Measurements from ENCODE around the gene PIGM.

Gene PIGM

GRCh38 chr1:160020196-160020595 lies 11.6 kb downstream of the PIGM start:
- DNase-seq = no peak

GRCh38 chr1:160018900-160019299 lies 12.9 kb downstream of the PIGM start:
- no peak for DNase-seq

DNA sequence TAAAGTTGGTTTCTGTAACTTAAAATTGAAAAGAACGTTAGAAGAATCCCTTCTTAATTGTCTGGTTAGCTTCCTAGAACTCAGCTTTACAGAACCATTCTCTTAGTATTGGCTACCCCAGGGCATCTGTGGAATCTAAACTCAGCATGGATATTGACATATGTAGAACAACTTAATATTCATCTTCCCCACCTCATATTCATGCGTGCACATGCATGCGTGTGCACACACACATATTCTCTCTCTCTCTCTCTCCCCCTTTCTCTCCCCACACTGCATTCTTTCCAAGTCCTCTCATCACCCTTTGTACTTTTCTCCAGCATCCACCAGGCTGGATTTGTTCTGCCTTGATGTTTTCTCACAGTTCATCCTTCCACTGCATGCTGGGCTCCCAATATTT lies 13.4 kb downstream of the PIGM start:
- DNase-seq = no peak

- DNase-seq = no peak
Measured at GRCh38 chr1:160017592-160017991, 14.2 kb downstream of the PIGM start.

DNA sequence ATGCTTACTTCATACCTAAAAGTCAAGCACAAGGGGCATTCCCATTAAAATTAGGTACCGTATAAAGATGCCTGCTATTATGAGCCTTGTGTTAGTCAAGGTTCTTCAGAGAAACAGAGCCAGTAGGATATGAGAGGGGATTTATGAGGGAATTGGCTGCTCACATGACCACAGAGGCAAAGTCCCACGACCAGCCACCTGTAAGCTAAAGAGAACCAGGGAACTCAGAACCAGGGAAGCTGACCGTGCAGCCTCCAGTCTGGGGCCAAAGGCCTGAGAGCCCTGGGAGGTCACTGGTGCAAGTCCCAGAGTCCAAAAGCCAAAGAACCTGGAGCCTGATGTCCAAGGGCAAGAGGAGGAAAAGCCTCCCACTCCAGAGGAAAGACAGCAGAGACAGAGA lies 20.0 kb downstream of the PIGM start:
- no peak for DNase-seq

DNA sequence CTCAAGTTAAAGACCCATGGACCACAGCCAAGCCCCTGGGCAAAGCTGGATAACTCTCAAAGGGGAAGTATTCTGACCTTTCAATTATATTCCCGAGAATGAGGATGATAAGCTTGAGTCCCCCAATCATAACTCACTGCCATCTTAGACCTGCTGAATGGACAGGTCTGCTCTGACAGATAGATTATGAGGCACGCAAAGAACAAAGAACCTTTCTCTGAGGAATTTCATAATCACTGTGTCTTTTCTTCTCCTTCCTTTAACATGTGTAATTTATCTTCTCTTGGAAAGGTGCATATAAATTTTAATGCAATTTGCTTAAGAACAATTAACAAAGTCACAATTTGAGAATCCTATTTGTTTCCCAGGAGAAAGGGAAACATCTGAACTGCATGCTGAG lies 22.0 kb downstream of the PIGM start:
- no peak for DNase-seq

DNA sequence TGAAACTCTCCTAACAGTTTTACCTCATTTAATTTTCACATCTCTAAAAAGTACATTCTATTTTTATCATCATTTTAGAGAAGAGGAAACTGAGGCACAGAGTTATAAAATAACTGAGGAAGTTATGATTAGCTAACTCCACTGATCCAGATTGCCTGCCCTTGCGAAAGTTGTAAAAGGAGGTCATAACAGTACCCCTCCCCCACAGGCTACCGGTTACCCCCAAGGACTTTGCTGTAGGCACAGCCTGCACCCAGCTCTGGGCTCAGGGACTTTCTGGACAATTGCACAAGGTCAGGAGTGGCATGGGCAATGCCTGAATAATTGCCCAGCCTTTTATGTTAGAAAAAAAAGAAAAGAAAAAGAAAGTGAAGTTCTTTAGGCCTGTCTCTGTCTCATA lies 22.7 kb downstream of the PIGM start:
- no peak for DNase-seq

DNA sequence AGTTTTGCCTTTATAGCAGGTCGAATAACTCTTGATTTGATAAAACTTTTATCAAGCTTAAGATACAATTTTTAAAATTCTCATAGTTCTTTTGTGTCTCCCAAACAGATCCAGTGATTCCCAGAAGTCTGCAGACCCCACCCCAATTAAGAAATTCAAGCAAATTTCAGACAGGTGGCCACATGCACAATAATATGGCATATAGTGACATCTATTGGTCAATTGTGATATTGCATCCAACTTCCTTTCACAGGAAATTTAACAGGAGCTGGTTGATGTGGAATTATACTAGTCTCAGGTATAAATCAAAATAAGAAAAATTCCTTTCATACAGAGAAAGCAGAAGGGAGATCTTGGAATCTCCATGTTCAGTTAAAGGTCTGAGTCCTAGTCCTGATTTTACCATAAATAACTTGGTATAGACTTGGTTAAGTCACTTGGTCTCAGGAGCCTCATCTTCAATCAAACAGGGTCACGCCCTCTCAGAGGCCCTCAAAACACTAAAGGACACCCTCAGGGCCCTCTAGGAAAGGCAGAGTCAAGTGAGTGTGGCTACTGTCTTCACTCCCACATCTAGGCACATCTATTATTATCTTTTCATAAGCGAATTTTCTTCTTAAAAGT lies 24.1 kb downstream of the PIGM start:
- no peak for DNase-seq

DNA sequence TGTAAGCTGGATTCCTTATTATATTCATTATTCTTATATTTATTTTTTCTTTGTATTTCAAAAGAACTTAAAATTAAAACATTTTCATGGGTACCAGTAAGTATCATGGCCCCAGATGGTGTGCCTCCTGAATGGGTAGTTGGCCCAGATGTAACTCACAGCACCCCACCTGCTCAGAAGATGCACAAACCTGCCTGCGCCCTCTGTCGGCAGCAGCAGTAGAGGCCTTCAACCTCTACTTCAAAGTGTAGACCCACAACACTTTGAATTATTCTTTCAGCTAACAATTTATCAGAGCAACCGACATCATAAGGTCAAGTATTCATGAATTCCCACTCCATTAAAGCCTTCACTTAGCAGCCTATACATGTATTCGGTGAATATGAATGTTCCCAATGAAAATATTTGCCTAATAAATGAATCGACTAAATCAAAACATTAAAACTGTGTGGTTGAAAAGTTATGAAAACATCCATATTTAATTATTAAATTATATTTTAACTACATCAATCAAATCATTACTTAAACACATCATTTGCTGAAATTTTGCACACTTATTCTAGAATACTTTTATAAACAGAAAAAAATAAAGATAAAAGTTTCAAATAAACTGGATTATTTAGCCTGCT lies 25.4 kb downstream of the PIGM start:
- peak; percentile 80 for DNase-seq

- DNase-seq = no peak
Measured at GRCh38 chr1:160005070-160005469, 26.7 kb downstream of the PIGM start.

- no peak for DNase-seq
Measured at GRCh38 chr1:160004425-160004824, 27.4 kb downstream of the PIGM start.

DNA sequence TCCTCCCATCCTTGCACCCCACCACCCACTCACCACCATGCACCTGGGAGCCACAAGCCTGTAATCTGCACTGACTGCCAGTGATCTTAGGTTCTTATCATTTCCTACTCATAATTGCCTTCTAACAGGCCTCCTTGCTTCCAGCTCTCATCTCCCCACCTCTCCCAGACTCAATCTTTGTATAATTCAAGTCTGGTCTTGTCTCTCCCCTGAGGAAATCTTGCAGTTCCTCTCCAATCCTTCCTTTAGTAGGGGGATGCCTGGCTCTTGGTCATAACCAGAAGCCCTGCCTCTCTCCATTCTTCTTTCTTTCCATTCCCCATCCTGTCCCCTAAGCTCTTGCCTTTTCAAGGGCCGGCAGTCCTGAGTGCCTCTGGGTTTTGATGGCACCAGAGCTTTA lies 27.8 kb downstream of the PIGM start:
- no peak for DNase-seq

DNA sequence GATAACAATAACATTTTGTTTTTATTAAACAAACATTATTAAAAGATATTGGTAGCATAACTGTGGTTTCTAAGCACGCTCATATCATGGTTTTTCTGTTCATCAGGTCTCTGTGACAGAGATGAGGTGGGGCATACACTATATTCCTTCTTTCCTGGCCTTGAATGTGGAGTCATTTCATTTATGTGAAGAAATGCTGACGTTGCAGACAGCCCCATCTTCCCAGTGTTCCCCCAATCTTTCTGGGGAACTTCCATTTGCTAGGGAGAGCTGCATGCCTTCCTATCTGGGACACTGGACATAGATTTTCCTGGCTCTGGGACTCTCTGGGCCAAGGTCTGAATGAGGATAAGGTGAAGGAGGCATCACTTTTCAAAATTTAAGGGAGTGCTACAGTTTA lies 30.4 kb downstream of the PIGM start:
- no peak for DNase-seq

DNA sequence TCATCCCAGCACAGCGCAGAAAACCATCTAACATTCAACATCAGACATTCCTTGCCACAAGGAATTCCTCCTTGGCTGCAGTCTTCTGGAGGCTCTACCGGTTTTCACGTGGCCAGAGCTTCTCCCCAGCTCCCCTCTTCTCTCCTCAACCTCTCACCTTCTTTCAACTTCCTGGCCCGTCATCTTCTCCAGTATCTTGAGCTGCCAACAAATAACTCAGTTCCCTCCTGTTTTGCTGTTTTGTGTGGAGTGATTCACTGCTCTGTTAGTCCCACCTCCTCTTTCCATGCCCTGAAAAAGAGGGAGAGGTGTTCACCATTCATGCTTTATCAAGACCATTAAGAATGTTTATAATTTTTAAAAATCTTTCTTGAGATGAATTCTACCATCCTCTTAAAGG lies 32.6 kb downstream of the PIGM start:
- DNase-seq = no peak

GRCh38 chr1:159996653-159997052 lies 35.1 kb downstream of the PIGM start:
- DNase-seq = no peak

- DNase-seq = no peak
Measured at GRCh38 chr1:159994896-159995295, 36.9 kb downstream of the PIGM start.

DNA sequence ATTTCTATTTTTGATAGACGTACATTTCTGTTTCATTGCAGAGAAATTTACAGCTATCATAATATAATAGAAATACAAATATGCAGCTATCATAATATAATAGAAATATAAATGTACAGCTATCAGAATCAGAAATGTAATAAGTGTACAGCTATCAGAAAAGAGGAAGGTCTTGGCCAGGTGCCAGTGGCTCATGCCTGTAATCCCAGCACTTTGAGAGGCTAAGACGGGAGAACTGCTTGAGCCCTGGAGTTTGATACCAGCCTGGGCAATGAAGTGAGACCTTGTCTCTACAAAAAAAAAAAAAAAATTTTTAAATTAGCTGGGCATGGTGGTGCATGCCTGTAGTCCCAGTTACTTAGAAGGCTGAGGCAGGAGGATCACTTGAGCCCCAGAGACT lies 37.9 kb downstream of the PIGM start:
- no peak for DNase-seq

DNA sequence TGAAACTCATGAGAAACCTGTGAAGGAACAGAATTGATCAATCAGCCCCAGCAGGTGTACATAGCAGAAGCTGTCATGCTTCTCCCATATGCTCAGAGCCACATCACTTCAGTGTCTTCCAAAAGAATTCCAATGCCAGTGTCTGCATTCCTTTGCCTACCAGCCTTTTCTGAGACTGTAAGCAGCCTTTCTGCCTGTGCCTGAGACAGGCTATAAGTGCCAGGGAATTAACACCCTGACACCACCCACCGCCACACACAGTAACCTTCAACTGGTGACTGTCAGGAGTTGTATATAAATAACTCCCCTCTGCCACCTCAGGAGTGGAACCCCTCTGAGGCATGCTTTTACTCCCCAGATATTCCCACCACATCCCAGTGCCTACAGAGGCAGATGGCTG lies 39.6 kb downstream of the PIGM start:
- DNase-seq = no peak

DNA sequence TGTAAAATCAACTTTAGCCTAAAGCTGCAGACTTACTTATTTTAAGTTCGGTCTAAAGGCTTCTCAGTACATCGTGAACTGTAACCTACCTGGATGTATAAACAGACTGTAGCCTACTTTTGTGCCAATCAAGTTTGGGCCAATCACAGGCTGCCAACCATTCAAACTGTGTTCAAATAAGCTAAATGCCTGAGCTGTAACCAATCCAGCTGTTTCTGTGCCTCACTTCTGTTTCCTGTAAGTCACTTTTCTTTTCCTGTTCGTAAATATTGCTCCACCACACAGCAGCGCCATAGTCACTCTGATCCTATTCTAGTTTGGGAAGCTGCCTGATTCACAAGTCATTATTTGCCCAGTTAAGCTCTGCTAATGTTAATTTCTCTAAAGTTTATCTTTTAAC lies 40.3 kb downstream of the PIGM start:
- no peak for DNase-seq

DNA sequence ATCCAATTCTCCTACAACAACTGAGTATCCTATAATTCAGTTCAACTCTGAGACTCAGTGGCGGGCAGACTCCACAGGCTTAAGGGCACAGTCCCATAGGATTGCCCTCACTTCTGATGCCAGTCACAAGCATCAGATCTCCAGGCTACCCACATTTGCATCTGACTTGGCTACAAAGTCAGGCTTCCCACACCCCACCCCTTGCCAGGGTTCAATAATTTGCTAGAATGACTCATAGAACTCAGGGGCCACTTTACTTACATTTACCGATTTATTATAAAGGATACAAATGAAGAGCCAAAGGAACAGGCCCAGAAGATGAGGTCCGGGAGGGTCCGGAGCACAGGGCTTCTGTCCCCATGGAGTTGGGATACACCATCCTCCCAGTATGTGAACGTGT lies 41.8 kb downstream of the PIGM start:
- DNase-seq = no peak

DNA sequence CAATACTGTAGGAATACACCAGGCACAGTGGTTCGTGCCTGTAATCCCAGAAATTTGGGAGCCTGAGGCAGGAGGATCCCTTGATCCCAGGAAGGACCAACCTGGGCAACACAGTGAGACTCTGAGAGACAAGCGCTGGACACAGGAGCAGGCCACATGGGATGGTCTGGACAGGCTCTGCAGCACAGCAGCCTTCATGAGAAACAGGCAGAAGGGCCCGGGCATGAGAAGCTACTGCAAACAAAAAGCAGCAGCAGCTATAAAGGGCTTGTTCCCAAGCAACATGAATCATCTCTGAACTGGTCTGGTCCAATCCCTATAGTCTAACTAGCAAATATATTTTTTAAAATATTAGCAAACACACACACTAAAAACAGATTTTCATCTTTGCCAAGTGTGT lies 42.2 kb downstream of the PIGM start:
- no peak for DNase-seq

DNA sequence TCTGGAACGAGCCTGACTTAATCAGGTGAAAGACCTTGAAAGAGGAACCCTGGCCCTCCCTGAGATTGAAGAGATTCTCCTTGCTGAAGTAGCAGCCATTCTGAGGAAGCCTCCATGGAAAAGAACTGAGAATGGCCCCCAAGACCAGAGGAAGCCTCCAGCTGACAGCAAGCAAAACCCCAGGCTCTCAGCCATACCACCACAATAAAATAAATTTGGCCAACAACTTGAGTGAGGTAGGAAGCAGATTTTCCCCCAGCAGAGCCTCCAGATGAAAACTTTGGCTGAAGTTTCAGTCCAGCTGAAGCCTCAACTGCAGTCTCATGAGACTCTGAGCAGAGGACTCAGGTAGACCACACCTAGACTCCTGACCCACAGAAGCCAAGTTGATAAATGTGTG lies 43.8 kb downstream of the PIGM start:
- DNase-seq = no peak

GRCh38 chr1:159987186-159987585 lies 44.6 kb downstream of the PIGM start:
- no peak for DNase-seq

- DNase-seq = no peak
Measured at GRCh38 chr1:159986531-159986930, 45.3 kb downstream of the PIGM start.

- DNase-seq = no peak
Measured at GRCh38 chr1:159986093-159986492, 45.7 kb downstream of the PIGM start.

All from NCI-H1105 (cell line).